ENCODE measurements around the gene KCNQ1. TPM values are rescaled to one million over a fixed set of nuclear protein-coding genes. Genes with fewer than 3 reads are reported as not detected.

The KCNQ1 gene
- polyA plus RNA-seq, 4 donors: 18.4 to 54.4 (median 21.3) TPM

DNA sequence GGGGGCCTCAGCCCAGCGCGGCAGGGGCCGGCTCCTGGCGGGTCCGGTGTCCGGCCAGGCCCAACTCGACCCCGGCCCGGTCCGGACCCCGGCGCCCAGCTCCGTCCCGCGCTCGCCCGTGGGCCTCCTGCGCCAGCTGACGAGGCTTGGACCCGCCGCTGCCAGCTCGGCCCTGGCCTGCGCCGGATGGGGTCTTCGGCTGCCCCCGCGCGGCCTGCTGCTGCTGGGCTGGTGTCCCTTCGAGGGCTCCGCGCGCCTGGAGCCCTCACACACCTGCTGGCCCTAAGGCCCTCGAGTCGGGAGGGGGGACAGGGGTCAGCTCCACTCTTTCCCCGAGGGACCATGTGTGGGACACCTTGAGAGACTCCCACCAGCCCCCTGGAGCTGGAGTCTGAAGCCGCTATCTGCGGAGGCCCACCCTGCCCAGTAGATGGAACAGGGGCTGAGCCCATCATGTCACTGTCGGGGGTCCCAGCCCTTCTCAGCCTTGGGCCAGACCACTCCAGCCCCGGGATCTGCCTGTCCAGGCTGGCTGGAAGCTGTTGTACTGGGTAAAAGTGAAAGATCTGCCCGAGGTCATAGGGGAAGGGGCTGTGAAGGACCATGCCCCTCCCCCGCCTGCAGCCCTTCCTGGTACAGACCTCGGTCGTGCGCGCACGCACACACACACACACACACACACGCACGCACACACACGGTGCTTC, 441.5 kb downstream of the KCNQ1 start:
- Histone ChIP-seq H3K9me3 (ENCODE audit: control insufficient read depth in 2 of 2, insufficient read depth in 1 of 2, low read depth in 1 of 2, low read length in 1 of 2) (peaks cover 0 to 10% of the 10 kb centered on the region in 2 donors), H3K4me3 (ENCODE audit: low read depth in 1 of 3, low read length in 3 of 3) (peak overlapping the region; percentile 13 to 66 (median 27)), H3K27ac (ENCODE audit: low read depth in 1 of 3, low read length in 2 of 3) (peak overlapping the region in 2 of 3 donors; percentile 36 to 66), H3K27me3 (ENCODE audit: control insufficient read depth in 3 of 3, insufficient read depth in 3 of 3, low read length in 3 of 3) (peaks cover 0 to 2% (median 0%) of the 10 kb centered on the region in 3 donors), H3K4me1 (ENCODE audit: control insufficient read depth in 3 of 3, insufficient read depth in 2 of 3, low read depth in 1 of 3, low read length in 2 of 3) (peaks cover 0 to 35% (median 2%) of the 10 kb centered on the region in 3 donors), H3K36me3 (ENCODE audit: control insufficient read depth in 3 of 3, insufficient read depth in 2 of 3, low read depth in 1 of 3, low read length in 3 of 3) (peaks cover 0 to 22% (median 0%) of the 10 kb centered on the region in 3 donors)
- FAIRE-seq: no peak
- peak in 1 of 2 donors; percentile 70 for DNase-seq
- WGBS, 3 donors: 14 to 22% (median 14%) methylated on average over 21 to 49 of the region's 49 CpGs

DNA sequence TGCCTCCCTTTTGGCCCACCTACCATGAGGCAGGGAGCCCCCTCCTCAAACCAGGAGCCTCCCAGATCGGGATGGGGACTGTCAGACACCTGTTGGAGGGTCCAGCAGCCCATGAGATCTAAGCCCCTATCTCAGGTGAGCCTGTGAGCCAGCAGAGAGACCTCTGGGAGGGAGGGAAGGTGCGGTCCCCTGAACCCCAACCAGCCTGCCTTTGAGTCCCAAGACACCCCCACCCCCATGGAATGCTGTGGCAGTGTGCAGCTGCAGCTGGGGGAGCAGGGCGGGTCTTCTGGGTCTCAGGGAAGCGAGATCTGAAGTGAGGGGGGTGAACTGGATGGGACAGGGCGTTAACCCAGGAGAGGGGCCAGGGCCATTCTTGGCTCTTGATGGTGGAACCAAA, 442.1 kb downstream of the KCNQ1 start:
- FAIRE-seq (no peak), DNase-seq (no peak)
- Histone ChIP-seq H3K4me3 (ENCODE audit: low read depth in 1 of 3, low read length in 3 of 3) (no peak overlapping the region), H3K27me3 (ENCODE audit: control insufficient read depth in 3 of 3, insufficient read depth in 3 of 3, low read length in 3 of 3) (peaks cover 0 to 2% (median 0%) of the 10 kb centered on the region in 3 donors), H3K9me3 (ENCODE audit: control insufficient read depth in 2 of 2, insufficient read depth in 1 of 2, low read depth in 1 of 2, low read length in 1 of 2) (peaks cover 0 to 10% of the 10 kb centered on the region in 2 donors), H3K4me1 (ENCODE audit: control insufficient read depth in 3 of 3, insufficient read depth in 2 of 3, low read depth in 1 of 3, low read length in 2 of 3) (peaks cover 0 to 38% (median 2%) of the 10 kb centered on the region in 3 donors), H3K36me3 (ENCODE audit: control insufficient read depth in 3 of 3, insufficient read depth in 2 of 3, low read depth in 1 of 3, low read length in 3 of 3) (peaks cover 0 to 16% (median 0%) of the 10 kb centered on the region in 3 donors), H3K27ac (ENCODE audit: low read depth in 1 of 3, low read length in 2 of 3) (peak overlapping the region in 1 of 3 donors; percentile 66)
- 76 to 81% (median 77%) methylated on average over 5 of the region's 5 CpGs for WGBS, 3 donors

- peak overlapping the region in 1 of 3 donors; percentile 24 for H3K27ac ChIP-seq (ENCODE audit: low read depth in 1 of 3, low read length in 2 of 3)
- WGBS, 3 donors: 46 to 64% (median 58%) methylated on average over 11 of the region's 11 CpGs
- FAIRE-seq: no peak
- peaks cover 0 to 10% of the 10 kb centered on the region in 2 donors for H3K9me3 ChIP-seq (ENCODE audit: control insufficient read depth in 2 of 2, insufficient read depth in 1 of 2, low read depth in 1 of 2, low read length in 1 of 2)
- DNase-seq: no peak
- H3K36me3 ChIP-seq (ENCODE audit: control insufficient read depth in 3 of 3, insufficient read depth in 2 of 3, low read depth in 1 of 3, low read length in 3 of 3): peaks cover 0 to 11% (median 0%) of the 10 kb centered on the region in 3 donors
- H3K4me3 ChIP-seq (ENCODE audit: low read depth in 1 of 3, low read length in 3 of 3): no peak overlapping the region
- peaks cover 0 to 40% (median 3%) of the 10 kb centered on the region in 3 donors for H3K4me1 ChIP-seq (ENCODE audit: control insufficient read depth in 3 of 3, insufficient read depth in 2 of 3, low read depth in 1 of 3, low read length in 2 of 3)
- H3K27me3 ChIP-seq (ENCODE audit: control insufficient read depth in 3 of 3, insufficient read depth in 3 of 3, low read length in 3 of 3): peaks cover 0 to 2% (median 0%) of the 10 kb centered on the region in 3 donors
These were observed 442.8 kb downstream of the KCNQ1 start for GRCh38 chr11:2887515-2888195.

DNA sequence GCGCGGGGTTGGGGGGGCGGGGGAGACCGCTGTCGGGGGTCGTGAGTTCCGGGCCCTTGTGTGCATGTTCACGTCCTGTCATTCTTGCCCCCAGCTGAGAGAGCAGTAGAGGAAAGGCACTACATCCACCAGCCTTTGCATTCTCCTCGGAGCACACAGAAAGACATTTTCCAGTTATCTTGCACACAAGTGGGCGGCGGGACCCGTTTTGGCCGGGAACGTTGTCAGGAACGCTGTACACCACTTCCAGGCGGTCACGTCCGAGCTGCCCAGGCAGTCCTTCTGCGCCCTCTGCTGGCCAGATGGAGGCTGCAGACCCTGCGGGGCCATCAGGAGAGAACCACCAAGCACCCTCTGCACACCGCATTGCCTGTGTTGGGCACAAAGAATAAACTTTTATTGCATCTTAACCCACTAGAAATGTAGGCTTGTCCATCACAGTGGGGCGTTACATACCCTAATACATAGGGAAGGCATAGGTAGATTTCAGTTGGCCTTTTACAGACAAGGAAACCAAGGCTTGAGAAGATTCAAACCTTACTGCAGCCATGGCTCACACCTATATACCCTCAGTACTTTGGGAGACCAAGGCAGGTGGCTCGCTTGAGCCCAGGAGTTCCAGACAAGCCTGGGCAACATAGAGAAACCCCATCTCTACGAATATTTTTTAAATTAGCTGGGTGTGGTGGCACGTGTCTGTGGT, 443.6 kb downstream of the KCNQ1 start:
- Histone ChIP-seq H3K36me3 (ENCODE audit: control insufficient read depth in 3 of 3, insufficient read depth in 2 of 3, low read depth in 1 of 3, low read length in 3 of 3) (peaks cover 0 to 4% (median 0%) of the 10 kb centered on the region in 3 donors), H3K27ac (ENCODE audit: low read depth in 1 of 3, low read length in 2 of 3) (no peak overlapping the region), H3K4me1 (ENCODE audit: control insufficient read depth in 3 of 3, insufficient read depth in 2 of 3, low read depth in 1 of 3, low read length in 2 of 3) (peaks cover 0 to 35% (median 3%) of the 10 kb centered on the region in 3 donors), H3K27me3 (ENCODE audit: control insufficient read depth in 3 of 3, insufficient read depth in 3 of 3, low read length in 3 of 3) (peaks cover 0 to 2% (median 0%) of the 10 kb centered on the region in 3 donors), H3K9me3 (ENCODE audit: control insufficient read depth in 2 of 2, insufficient read depth in 1 of 2, low read depth in 1 of 2, low read length in 1 of 2) (peaks cover 0 to 10% of the 10 kb centered on the region in 2 donors), H3K4me3 (ENCODE audit: low read depth in 1 of 3, low read length in 3 of 3) (no peak overlapping the region)
- WGBS, 3 donors: 22 to 31% (median 27%) methylated on average over 25 of the region's 25 CpGs
- FAIRE-seq (no peak), DNase-seq (peak; percentile 84 to 90)

- no peak for FAIRE-seq
- 62 to 73% (median 65%) methylated on average over 16 of the region's 16 CpGs for WGBS, 3 donors
- Histone ChIP-seq H3K36me3 (ENCODE audit: control insufficient read depth in 3 of 3, insufficient read depth in 2 of 3, low read depth in 1 of 3, low read length in 3 of 3) (no peaks in the 10 kb centered on the region), H3K4me1 (ENCODE audit: control insufficient read depth in 3 of 3, insufficient read depth in 2 of 3, low read depth in 1 of 3, low read length in 2 of 3) (peaks cover 0 to 35% (median 3%) of the 10 kb centered on the region in 3 donors), H3K27ac (ENCODE audit: low read depth in 1 of 3, low read length in 2 of 3) (no peak overlapping the region), H3K27me3 (ENCODE audit: control insufficient read depth in 3 of 3, insufficient read depth in 3 of 3, low read length in 3 of 3) (no peaks in the 10 kb centered on the region), H3K9me3 (ENCODE audit: control insufficient read depth in 2 of 2, insufficient read depth in 1 of 2, low read depth in 1 of 2, low read length in 1 of 2) (peaks cover 0 to 10% of the 10 kb centered on the region in 2 donors), H3K4me3 (ENCODE audit: low read depth in 1 of 3, low read length in 3 of 3) (no peak overlapping the region)
- DNase-seq: no peak
These were observed 444.8 kb downstream of the KCNQ1 start for GRCh38 chr11:2889362-2890273.

DNA sequence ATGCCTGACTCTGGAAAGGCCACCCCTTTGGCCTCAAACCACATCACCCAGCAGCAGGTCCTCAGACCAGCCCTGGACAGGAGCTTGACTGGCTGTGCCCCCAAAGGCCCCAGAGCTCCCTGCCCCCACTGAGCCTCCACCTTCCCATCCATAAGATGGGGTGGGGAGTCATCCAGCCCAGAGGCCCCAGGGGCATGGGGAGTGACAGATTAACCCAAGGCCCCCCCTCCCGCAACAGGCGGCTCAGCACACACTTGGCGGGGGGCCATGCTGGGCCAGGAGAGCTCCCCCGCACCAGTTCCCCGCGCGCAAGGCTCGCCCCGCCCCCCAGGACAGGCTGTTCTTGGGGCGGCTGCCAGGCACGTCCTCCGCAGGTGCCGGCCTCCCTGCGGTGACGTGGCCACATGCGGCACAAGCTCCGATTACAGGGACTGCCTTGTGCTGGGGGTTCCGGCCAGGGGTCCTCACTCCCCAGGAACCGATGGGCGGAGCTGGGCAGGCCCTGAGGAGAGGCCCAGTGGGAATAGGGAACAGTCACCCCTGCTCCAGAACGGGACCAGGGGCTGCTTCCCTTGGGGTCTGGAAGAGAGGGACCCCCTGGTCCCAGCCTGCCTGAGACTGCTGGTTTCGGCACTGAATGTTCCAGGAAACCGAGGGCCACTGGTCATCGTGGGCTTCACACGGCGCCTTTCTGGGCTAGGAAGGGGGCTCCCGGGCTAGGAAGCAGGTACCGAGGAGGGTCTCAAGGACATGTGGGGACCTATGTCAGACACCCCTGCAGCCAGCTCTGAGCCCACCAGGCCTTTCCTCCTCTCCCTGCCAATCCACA, 445.9 kb downstream of the KCNQ1 start:
- H3K4me3 ChIP-seq (ENCODE audit: low read depth in 1 of 3, low read length in 3 of 3): no peak overlapping the region
- WGBS, 3 donors: 45 to 68% (median 61%) methylated on average over 21 to 28 of the region's 28 CpGs
- no peaks in the 10 kb centered on the region for H3K36me3 ChIP-seq (ENCODE audit: control insufficient read depth in 3 of 3, insufficient read depth in 2 of 3, low read depth in 1 of 3, low read length in 3 of 3)
- no peaks in the 10 kb centered on the region for H3K27me3 ChIP-seq (ENCODE audit: control insufficient read depth in 3 of 3, insufficient read depth in 3 of 3, low read length in 3 of 3)
- peaks cover 0 to 35% (median 3%) of the 10 kb centered on the region in 3 donors for H3K4me1 ChIP-seq (ENCODE audit: control insufficient read depth in 3 of 3, insufficient read depth in 2 of 3, low read depth in 1 of 3, low read length in 2 of 3)
- DNase-seq (peak; percentile 69 to 79), FAIRE-seq (no peak)
- peak overlapping the region in 1 of 3 donors; percentile 39 for H3K27ac ChIP-seq (ENCODE audit: low read depth in 1 of 3, low read length in 2 of 3)
- H3K9me3 ChIP-seq (ENCODE audit: control insufficient read depth in 2 of 2, insufficient read depth in 1 of 2, low read depth in 1 of 2, low read length in 1 of 2): peaks cover 0 to 10% of the 10 kb centered on the region in 2 donors

Measured in small intestine (tissue), 7 donors.